Pulmonary artery endothelial cell (primary cell): ENCODE measurements around the gene GAS7. TPM values are rescaled to one million over a fixed set of nuclear protein-coding genes. Genes with fewer than 3 reads are reported as not detected.
"Not testable (repeated sequence)": the region's sequence is repeated elsewhere in the genome, so short reads cannot be mapped to it uniquely, and the experiment has no call there.

Experiments used
- DNase-seq: peaks from one replicate; pipeline ENCODE4 v3.0.0-alpha.2; 2011; ENCODE audit warnings: low read depth, low spot score
- total RNA-seq: library from RNA; depleted of rRNA; stranded (reverse); fragments of >200 nt; gene quantifications from 2 replicates; pipeline ENCODE4 v1.2.3, GENCODE V29; 2014

The GAS7 gene
- total RNA-seq, 1 donor from 2014 or later = not detected

GRCh38 chr17:9944704-9945103 is 253.7 kb downstream of the GAS7 start:
- no peak for DNase-seq

GRCh38 chr17:9943343-9943742 is 255.1 kb downstream of the GAS7 start:
- no peak for DNase-seq

- no peak for DNase-seq
Measured at GRCh38 chr17:9942885-9943284, 255.5 kb downstream of the GAS7 start.

GRCh38 chr17:9941305-9941704 is 257.1 kb downstream of the GAS7 start:
- DNase-seq = no peak

GRCh38 chr17:9940841-9941240 is 257.6 kb downstream of the GAS7 start:
- DNase-seq = no peak

GRCh38 chr17:9938764-9939163 is 259.6 kb downstream of the GAS7 start:
- no peak for DNase-seq

GRCh38 chr17:9937901-9938300 is 260.5 kb downstream of the GAS7 start:
- DNase-seq = no peak

GRCh38 chr17:9937241-9937761 is 261.1 kb downstream of the GAS7 start:
- DNase-seq = no peak

- no peak for DNase-seq
Measured at GRCh38 chr17:9936095-9936494, 262.3 kb downstream of the GAS7 start.

GRCh38 chr17:9935408-9935807 is 263.0 kb downstream of the GAS7 start:
- DNase-seq = no peak

- no peak for DNase-seq
Measured at GRCh38 chr17:9934331-9934730, 264.1 kb downstream of the GAS7 start.

- DNase-seq = no peak
Measured at GRCh38 chr17:9932491-9932890, 265.9 kb downstream of the GAS7 start.

- DNase-seq = no peak
Measured at GRCh38 chr17:9931144-9931741, 267.2 kb downstream of the GAS7 start.

- DNase-seq = no peak
Measured at GRCh38 chr17:9929871-9930270, 268.5 kb downstream of the GAS7 start.

- DNase-seq = no peak
Measured at GRCh38 chr17:9928601-9929333, 269.6 kb downstream of the GAS7 start.

GRCh38 chr17:9926150-9926804 is 272.1 kb downstream of the GAS7 start:
- no peak for DNase-seq

- DNase-seq = no peak
Measured at GRCh38 chr17:9925457-9925856, 272.9 kb downstream of the GAS7 start.

- no peak for DNase-seq
Measured at GRCh38 chr17:9924735-9925191, 273.6 kb downstream of the GAS7 start.

GRCh38 chr17:9922012-9922848 is 276.2 kb downstream of the GAS7 start:
- DNase-seq = no peak

GRCh38 chr17:9921216-9921615 is 277.2 kb downstream of the GAS7 start:
- not testable (repeated sequence) for DNase-seq

GRCh38 chr17:9918804-9919352 is 279.5 kb downstream of the GAS7 start:
- no peak for DNase-seq
